ENCODE results near the gene EPHA5.

The EPHA5 gene

DNA sequence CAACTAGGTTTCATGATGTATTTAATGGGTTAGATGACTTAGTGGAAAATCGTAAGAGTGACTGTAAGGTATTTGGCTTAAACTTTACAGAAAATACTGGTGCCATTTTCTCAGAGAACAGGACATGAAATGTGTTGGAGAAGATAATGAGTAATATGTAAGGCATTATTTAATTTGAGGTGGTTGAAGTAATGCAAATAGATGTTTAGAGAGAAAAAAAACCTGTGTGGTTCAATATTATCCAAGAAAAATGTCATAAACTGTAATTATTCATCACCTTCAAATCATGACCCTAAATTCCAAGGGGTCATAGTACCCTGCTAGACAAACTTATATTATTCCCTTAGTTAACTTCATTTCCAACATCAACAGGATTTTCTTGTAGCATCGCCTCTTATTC, 171.7 kb downstream of the EPHA5 start:
- no peak for DNase-seq (ENCODE audit: low spot score)

DNA sequence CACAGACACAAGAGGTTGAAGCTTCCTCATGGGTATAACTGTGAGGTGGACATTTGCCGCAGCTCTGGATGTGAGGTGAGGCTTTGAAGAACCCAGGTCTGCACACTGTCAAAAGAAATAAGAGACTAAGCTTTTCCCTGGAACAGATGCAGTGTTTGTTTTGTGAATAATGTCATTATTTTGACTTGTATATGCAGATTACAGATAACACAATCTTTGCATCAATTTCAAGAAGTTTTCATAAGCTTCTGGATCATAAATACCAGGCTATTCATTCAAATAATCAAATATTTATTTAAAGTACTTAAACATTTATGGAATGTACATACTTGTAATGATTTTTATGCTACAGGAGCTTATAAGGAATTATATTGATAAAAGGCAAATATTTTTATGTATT, 174.8 kb downstream of the EPHA5 start:
- no peak for DNase-seq (ENCODE audit: low spot score)

DNA sequence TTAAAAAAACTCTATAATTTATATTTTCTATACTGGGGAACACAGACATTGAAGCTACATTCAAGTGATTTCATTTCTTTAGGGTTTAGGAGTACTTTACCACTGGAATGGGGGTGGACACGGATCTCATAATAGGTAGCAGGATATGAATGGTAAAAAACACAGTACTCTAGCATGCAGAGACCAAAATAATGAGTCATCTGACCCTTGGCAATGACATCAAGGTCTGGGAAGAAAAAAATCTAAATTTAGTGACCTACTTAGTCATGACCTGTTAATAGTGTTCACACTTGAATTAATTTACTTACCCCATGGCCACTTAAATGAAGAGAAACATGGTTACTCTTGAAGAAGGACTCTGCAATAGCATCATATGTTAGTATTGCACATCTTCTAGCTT, 187.9 kb downstream of the EPHA5 start:
- DNase-seq (ENCODE audit: low spot score): no peak

DNA sequence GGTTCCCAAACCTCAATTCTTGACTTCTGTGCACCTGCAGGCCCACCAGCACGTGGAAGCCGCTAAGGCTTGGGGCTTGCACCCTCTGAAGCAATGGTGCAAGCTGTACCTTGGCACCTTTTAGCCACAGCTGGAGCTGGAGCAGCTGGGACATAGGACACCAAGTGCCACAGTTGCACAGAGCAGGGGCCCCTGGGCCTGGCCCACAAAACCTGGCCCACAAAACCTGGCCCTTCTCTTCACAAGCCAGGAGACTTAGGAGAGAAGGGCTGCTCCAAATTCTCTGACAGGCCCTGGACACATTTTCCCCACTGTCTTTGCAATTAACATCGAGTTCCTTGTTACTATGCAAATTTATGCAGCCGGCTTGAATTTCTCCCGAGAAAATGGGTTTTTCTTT, 197.8 kb downstream of the EPHA5 start:
- no peak for DNase-seq (ENCODE audit: low spot score)

DNA sequence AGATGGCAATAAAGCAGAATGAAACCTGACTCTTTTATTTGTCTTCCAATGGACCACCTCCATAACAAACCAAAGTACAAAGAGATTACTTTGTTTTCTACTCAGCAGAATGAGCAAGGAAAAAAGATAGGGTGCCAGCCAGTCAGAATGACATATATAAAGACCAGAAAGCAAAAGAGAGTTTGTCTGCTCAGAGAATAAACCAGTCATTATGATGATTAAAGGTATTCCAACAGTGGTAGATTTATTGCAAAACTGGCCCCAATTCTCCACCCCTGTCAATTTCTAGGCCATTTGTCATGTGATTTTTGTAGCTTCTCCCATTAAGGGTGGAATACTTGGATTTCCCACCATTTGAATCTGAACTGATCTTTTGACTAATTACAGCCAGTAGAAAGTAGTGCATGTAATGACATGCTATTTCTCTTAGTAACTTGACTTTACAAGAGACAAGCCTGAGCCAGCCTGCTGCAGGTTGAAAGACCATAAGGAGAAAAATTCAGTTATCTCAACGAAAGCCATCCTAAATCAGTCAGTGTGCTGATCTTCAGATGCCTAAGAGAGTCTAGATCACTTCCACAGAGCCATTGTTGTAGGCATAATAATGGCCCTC, 203.1 kb downstream of the EPHA5 start:
- DNase-seq (ENCODE audit: low spot score): no peak

DNA sequence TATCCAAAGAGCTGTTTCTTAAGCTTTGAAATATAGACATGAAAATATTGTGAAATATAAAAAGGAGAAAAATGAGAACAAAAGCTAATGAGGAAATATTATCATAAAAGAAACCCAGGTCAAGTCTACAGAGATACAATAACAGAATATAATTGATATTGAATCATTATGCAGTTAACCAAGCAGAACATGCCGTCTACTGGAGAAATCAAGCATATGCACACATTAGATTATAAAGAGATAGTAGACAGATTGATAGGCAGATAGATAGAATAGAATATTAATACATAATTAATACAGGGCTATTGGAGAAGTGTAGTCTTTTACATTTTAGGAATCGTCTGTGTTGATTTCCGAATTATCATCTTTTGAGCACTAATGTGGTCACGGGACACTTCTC, 208.5 kb downstream of the EPHA5 start:
- DNase-seq (ENCODE audit: low spot score): no peak

DNA sequence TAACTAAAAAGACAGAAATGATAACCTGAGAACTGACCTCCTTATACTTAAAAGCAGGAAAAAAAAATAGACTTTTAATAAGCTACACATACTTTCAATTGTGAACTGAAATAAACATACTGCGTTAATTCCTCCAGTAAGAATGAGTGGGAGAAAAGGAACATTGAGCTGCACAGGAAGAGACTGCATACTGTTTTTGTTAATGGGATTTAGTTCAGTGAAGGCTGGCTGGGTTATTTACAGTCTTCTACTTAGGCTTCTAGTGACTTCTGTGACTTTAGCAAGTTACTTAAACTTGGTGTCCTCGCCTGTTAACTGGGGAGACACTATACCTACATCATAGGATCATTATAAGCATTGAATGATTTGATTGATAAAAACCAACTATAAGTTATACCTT, 213.3 kb downstream of the EPHA5 start:
- DNase-seq (ENCODE audit: low spot score): no peak

DNA sequence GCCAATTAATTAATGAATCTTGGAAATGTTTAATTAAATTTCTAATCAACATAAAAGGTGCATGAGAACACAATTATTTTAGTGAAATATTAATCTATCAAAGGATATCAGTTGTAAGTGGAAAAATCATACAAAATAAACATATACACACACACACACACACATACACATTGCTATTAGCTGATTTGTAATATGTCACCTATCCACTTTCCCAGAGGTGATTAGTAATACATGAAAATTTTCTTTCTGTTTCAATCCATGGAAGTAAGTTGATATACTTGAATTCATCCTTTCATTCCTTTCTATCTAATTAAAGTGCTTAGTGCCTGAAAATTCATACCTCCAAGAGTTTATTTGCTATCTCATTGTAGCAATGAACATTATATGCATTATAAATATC, 213.7 kb downstream of the EPHA5 start:
- DNase-seq (ENCODE audit: low spot score): no peak

DNA sequence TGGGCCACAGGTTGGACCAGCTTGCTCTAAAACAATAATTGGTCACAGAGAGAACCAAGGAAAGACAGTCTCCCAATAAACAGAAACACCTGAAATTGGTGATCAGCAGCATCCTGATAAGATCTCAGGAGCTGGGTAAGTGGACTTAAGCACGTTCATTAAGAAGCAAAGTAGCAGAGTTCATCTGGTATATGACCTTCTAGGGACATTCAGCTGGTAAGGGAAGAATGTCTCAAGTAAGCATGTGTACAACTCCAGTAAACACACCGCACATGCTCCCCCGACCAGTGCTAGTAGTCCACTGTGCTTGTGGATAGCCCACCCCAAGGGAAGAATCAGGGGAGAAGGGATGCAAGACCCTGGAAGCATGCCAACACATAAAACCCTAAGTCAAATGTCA, 216.9 kb downstream of the EPHA5 start:
- DNase-seq (ENCODE audit: low spot score): peak; percentile 66

GRCh38 chr4:65450899-65451298, 219.4 kb downstream of the EPHA5 start:
- no peak for DNase-seq (ENCODE audit: low spot score)

DNA sequence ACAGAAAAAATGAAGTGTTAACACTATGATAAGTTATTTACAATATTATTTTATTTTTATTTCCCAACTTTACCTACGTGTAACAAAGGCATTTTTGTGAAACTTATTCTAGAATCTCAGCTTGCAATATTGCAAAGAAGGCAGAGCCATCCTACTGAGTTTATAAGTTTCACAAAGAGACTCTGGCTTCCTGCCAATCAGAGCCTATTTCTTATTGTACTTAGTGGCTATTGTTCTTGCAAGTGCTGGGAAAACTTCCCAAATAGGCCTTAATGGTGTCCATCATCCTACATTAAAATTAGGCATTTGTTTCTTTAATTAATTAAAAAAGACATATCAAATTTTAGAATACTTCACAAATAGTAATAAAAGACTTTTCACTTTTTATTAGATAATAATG, 233.2 kb downstream of the EPHA5 start:
- DNase-seq (ENCODE audit: low spot score): no peak

- no peak for DNase-seq (ENCODE audit: low spot score)
Measured at GRCh38 chr4:65422109-65422508, 248.2 kb downstream of the EPHA5 start.

DNA sequence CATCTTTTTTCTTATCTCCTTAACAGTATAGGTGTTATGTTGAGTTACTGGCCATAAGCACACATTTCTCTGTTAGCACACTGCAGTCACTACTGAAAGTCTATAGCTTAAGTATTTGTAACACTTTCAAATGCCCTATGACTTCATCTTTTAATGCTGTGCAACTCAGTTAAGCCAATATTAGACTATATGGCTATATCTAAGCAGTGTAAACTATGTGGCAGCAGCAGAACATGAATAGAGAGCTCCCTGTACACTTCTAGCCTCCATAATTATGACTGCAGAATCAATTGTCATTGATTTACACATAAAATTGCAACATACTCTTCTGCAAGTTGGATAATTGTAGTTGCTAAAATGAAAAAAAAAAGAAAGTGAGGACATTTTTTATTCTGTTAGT, 250.3 kb downstream of the EPHA5 start:
- no peak for DNase-seq (ENCODE audit: low spot score)

DNA sequence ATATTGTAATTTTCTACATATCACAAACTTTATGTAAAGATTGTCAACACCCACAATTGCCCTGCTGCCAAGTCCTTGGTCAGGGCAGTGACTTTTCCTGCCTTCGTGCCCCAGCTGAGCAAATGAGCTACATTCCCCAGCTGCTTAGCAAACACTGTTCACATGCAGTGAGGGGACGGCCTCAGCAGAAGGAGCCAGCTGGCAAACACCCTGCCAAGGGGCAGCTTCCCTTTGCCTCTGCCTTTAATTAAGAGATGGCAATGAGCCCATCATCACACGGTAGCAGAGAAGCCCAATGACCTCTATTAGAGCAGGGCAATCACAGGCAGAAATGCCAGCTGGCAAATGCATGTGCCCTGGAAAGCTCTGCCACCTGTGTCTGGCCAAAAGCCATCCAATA, 253.4 kb downstream of the EPHA5 start:
- no peak for DNase-seq (ENCODE audit: low spot score)

DNA sequence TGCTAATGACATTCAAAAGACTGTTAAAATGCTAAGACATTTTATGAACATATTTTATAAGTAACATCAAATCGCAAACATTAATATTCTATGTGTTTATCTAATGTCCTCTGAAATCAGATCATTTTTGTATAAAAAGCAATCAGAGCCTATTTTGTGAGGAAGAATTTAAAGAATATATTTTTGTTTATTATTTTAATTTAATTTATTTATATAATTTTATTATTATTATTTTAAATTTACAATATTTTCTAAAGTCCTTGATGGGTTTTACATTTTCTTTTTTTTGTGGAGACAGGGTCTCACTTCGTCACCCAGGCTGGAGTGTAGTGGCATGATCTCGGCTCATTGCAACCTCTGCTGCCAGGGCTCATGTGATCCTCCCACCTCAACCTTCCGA, 262.8 kb downstream of the EPHA5 start:
- no peak for DNase-seq (ENCODE audit: low spot score)

GRCh38 chr4:65401083-65401482, 269.2 kb downstream of the EPHA5 start:
- no peak for DNase-seq (ENCODE audit: low spot score)

DNA sequence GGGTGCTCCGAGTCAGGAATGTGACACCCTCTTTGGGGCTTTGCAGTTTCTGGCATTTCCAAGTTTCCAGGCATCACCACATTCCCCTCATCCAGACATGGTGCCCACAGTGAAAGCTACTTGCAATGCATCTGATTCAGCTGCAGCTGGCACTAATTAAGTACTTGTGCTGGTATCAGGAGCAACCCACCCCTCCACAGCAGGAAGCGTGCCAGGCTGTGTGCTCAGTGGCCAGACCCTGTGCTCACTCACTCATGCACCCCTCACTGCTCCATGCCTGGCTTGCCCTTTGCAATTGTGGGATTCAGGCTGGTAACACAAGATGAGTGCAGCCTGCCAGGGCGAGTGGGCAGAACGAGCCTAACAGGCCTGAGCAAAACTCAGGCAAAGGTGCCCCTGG, 271.2 kb downstream of the EPHA5 start:
- no peak for DNase-seq (ENCODE audit: low spot score)

DNA sequence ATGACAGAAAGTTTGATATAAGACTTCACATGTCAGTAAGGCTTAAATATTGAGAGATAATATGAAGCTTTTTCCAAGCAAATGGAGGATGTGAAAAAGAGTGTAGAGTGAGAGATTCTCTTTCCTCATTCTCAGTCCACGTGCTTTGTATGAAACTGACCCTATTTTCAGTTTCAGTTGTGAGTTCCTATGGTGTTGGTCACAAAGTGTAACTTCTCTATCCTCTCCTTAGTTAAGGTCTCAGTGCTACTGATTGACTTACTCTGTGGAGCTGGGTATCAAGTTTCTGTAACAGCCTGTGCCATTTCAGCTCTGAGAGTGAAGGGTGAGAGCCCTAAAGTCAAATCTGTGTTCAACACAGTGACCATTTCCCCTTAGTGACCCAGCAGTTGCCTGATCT, 277.2 kb downstream of the EPHA5 start:
- DNase-seq (ENCODE audit: low spot score): no peak

GRCh38 chr4:65392488-65392887, 277.8 kb downstream of the EPHA5 start:
- no peak for DNase-seq (ENCODE audit: low spot score)

DNA sequence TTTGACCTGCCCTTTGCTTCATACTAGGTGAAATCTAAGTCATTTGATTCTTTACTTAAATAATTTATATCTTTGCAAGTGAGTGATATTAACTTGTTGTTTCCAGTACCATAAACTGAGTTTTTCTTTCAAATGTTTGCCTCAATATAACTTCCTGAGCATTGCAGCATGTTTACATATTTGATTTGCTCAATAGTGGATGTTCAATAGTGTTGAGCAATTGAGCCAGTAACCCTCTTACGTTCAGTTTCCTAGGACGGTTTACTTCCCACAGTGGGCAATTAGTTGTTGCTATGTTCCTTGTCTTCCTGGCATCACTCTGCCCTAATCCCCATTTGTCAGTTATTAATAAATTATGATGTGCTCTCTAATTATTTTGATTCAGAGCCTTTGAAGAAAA, 278.5 kb downstream of the EPHA5 start:
- DNase-seq (ENCODE audit: low spot score): no peak

DNA sequence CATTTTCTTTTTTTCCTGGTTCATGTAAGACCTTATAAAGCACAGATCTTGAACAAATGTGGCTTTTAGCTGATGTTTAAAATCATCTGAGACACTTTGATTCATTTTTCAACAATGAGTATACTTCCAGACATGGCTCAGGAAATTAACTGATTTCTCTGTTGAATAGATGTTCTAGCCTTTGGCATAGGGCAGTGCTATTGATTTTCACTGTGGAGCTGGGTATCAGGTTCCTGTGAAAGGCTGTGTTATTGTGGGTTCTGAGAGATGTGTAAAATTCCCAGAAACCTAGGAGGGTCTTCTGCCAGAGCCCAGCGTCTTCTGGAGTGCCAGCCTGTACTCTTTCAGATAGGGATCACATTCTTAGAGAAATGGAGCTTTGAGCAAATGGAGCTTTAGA, 278.9 kb downstream of the EPHA5 start:
- DNase-seq (ENCODE audit: low spot score): no peak

GRCh38 chr4:65386927-65387326, 283.4 kb downstream of the EPHA5 start:
- DNase-seq (ENCODE audit: low spot score): no peak

DNA sequence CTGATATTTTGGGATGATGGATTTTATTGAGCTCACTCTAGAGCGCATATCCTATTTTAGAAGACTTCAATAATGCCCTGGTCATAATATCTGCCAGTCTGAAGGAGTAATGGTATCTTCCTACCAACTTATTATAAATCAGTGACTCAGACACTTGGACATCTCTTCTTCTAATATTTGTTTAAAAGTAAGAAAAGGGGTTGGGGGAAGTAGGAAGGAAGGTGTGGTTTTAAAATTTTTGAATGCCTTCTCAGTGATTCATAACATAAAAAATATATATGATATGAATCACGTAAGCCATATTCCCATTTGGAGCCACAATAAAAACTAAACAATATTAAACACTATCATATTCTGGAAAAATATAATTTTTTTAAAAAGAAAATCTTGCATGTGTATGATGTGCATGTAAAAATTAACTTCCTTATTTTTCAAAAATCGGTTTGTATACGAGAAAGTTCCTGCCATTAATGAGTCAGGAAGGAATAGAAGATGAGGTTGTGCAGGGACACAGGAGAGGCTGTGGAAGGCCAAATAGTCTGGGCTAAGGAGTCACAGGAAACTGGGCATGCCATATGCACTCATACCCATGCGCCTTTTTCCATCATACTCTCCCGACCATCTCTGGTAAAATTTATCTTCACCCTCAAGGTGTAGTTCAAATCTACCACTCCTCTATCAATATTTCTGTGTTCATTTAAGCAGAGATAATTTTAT, 286.5 kb downstream of the EPHA5 start:
- DNase-seq (ENCODE audit: low spot score): no peak

GRCh38 chr4:65381648-65382047, 288.6 kb downstream of the EPHA5 start:
- no peak for DNase-seq (ENCODE audit: low spot score)
